ENCODE results near the gene CNTNAP2.

CNTNAP2 gene

GRCh38 chr7:146548816-146549215 lies 432.2 kb downstream of the CNTNAP2 start:
- in situ Hi-C loops (cut with HindIII; ENCODE audit: low sequenced_read_pairs): no loop called here

DNA sequence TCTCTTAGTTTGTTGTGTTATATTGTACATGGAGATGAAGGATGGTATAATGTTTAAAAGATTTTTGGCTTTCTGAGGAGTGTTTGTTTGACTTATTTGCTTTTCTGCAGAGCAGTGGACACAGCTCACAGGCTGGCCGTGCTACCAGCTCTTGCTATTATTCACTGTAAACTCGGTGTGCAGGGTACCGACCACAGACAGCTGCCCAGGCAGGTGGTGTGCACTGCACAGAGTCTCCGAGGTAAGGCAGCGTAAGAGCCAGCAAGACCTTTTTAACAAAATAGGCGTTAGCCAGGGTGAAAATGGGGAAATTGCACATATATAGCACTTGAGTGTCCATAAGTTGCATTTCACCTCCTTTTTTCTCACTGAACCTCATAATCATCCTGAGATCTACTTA lies 438.0 kb downstream of the CNTNAP2 start:
- in situ Hi-C loops (cut with HindIII; ENCODE audit: low sequenced_read_pairs): no loop called here

DNA sequence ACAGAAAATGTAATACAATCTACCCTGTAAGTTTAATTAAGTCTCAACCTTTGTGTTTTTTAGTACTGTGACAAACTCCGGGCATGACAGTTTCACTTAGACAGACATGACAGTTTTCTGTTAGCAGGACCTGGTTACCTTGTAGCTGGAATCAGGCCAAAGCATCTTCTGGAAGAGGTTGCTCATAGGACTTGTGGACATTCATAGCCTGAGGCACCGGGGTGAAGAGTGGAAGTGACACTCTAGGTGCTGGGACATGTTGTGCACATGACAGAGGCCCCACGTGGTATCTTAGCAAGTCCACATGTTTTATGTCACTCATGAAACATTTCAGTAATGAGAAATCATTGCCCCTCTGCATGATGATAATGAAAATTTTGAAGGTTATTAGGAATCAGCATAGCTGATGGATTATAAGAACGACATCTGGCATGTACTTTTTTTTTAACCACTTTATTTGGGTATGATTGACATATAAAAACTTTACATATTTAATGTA lies 441.4 kb downstream of the CNTNAP2 start:
- in situ Hi-C loops (cut with HindIII; ENCODE audit: low sequenced_read_pairs): no loop called here

DNA sequence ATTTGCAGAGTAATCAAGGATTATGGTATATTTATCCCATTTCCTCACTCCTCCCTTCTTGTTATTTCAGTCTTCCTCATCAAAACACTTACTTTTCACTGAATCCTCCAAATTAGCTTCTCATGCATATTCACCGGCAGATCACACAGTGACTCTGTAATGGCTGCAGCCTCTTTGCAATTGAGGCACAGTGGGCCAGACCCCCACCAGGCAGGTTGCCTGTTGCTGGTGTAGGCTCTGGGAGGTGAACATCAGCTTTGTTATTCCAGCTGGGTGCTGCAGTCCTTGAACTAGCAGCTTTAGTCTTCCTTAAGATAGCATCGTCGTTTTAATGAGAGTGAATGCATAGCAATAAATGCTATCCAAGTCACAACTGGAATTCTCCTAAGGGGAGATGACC lies 449.3 kb downstream of the CNTNAP2 start:
- in situ Hi-C loops (cut with HindIII; ENCODE audit: low sequenced_read_pairs): no loop called here

DNA sequence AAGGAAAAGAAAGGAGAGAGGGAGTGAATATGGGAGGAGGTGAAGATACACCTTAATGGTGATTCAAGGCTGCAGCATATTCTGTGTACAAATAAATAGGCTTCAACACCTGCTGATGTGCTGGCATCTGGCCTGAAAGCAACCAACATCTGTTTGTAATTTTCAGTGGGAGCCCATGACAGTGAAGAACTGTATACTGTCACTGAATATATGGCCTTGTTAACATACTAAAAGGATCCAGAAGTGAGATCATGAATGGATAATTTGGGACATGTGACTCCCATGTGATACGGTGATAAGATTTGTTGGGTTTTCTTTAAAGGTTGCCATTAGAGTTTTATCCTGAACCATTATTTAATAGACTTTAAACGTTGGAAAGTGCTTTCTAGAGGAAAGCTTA lies 459.3 kb downstream of the CNTNAP2 start:
- in situ Hi-C loops (cut with HindIII; ENCODE audit: low sequenced_read_pairs): no loop called here

DNA sequence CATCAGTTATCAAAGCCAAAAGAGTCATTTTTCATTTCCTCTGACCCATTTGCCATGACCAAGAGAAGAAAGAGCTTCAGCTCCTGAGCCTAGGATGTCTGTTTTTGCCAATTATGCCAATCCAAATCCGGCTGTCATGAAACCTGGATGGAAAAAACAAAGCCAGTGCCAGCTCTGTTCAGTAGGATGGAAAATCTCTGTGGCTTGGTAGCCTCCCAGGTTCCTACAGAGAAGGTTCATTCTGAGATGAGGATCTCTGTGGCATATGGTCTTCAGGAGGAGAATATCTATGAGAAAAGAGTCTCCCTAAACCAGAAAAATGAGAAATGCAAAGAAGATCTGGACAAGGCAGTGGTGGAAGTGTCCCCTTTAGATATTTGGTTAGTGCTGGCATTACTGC lies 475.4 kb downstream of the CNTNAP2 start:
- in situ Hi-C loops (cut with HindIII; ENCODE audit: low sequenced_read_pairs): no loop called here

GRCh38 chr7:146606628-146607027 lies 490.0 kb downstream of the CNTNAP2 start:
- in situ Hi-C loops (cut with HindIII; ENCODE audit: low sequenced_read_pairs): no loop called here

- in situ Hi-C loops (cut with HindIII; ENCODE audit: low sequenced_read_pairs): no loop called here
Observed at GRCh38 chr7:146619641-146620040, 503.0 kb downstream of the CNTNAP2 start.

DNA sequence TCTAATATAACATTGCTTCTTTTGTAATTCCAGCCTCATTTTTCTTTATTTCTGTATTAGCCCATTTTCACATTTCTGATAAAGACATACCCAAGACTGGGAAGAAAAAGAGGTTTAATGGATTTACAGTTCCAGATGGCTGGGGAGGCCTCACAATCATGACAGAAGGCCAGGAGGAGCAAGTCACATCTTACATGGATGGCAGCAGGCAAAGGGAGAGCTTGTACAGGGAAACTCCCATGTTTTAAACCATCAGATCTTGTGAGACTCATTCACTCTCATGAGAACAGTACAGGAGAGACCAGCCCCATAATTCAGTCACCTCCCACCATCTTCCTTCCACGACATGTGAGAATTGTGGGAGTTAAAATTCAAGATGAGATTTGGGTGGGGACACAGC lies 510.3 kb downstream of the CNTNAP2 start:
- in situ Hi-C loops (cut with HindIII; ENCODE audit: low sequenced_read_pairs): no loop called here

DNA sequence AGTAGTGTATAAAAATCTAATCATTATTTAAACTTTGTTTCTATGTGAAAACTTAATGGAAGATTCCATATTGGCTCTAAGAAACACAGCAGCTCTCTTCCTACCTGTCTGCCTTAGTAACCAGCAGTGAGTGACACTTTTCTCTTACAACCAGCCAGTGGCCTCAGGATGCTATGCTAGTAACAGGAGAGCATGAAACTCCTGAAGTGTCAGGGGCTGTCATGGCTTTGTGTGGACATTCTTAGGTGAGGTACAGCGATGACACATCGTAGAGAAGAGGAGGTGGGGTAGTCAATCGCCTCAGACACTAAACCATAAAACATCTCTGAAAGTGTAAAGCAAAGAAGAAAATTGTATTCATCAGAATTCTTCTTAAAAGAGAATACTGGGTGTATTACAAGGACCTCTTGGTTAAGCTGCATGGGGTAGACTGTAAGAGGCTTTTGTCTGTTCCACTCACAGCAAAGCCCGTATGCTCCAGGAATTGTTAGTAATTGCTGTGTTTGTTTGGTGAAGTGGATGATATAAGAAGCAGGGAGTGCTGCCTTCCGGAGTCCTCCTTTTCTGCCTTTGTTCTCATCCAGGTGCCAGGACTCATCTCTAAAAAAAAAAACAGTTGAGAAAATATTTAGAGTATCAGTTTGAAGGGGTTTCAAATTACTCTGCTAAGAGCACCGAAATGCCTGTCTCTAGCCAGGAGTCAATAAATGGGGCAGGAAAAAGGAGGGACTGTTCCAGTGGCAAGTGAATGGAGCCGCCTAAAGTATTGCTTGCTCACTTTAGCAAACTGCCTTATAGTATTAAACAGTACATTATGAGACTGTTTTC lies 518.8 kb downstream of the CNTNAP2 start:
- in situ Hi-C loops (cut with HindIII; ENCODE audit: low sequenced_read_pairs): no loop called here

GRCh38 chr7:146636033-146636356 lies 519.4 kb downstream of the CNTNAP2 start:
- in situ Hi-C loops (cut with HindIII; ENCODE audit: low sequenced_read_pairs): no loop called here

GRCh38 chr7:146636581-146636980 lies 520.0 kb downstream of the CNTNAP2 start:
- in situ Hi-C loops (cut with HindIII; ENCODE audit: low sequenced_read_pairs): no loop called here

DNA sequence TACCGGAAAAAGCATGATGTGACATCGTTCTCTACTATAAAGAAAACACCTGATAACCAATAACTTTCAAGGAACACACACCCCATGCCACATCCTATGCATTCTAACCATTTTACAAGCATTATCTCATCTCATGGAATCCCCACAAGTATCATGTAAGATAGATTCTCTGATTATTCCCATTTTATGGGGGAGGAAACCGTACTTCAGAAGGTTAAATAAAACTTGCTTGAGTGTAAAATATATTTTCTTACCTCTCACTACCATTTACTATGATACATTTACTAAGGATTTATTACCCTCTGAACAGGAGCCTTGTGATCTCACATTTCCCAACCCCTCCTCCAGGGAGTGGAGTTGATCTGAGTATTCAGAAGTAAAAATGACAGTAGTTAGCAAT lies 522.7 kb downstream of the CNTNAP2 start:
- in situ Hi-C loops (cut with HindIII; ENCODE audit: low sequenced_read_pairs): no loop called here

GRCh38 chr7:146641491-146641890 lies 524.9 kb downstream of the CNTNAP2 start:
- in situ Hi-C loops (cut with HindIII; ENCODE audit: low sequenced_read_pairs): no loop called here

DNA sequence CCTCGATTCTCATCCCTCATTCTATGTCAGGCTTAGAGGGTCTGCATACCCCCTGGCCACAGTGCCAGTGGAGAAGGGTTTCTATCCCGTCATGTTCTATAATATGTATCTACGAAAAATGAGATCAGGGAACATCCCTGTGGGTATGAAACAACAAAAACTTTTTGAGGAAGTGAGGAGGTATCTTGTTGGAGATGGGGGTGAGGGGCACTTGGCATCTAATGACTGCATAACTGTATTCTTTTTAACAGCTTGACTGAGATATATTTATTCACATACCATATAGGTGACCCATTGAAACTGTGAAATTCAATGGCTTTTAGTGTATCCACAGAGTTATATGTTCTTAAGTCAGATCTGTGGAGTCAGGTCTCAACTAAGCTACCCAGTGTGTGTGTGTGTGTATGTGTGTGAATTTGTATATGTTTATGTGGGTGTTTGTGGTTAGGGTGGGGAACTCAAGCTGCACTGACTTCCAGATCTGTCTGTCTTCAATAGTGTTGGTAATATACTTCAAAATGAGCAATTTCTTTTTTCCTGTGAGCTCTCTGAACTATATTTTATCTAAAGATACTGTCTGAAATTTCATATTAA lies 528.9 kb downstream of the CNTNAP2 start:
- in situ Hi-C loops (cut with HindIII; ENCODE audit: low sequenced_read_pairs): no loop called here

GRCh38 chr7:146647445-146647844 lies 530.8 kb downstream of the CNTNAP2 start:
- in situ Hi-C loops (cut with HindIII; ENCODE audit: low sequenced_read_pairs): no loop called here

DNA sequence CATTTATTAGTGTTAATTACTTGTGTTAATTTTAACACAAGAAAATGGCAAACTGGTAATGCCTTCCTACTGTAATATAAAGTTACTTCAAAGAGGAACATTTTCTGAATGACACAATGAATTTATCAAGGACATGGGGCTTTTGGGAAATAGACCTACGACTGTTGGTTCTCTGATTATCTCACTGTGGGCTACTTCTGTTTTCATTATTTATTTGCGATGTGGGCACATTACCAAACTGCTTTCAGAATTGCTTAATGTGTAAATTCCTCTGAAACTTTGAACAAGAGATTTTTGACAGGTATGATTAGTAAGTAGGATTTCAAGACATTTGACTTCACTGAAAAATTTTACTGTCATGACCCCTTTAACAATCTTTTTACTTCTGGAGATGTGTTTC lies 535.6 kb downstream of the CNTNAP2 start:
- in situ Hi-C loops (cut with HindIII; ENCODE audit: low sequenced_read_pairs): no loop called here

GRCh38 chr7:146654048-146654447 lies 537.4 kb downstream of the CNTNAP2 start:
- in situ Hi-C loops (cut with HindIII; ENCODE audit: low sequenced_read_pairs): no loop called here

GRCh38 chr7:146655928-146656797 lies 539.6 kb downstream of the CNTNAP2 start:
- in situ Hi-C loops (cut with HindIII; ENCODE audit: low sequenced_read_pairs): no loop called here

DNA sequence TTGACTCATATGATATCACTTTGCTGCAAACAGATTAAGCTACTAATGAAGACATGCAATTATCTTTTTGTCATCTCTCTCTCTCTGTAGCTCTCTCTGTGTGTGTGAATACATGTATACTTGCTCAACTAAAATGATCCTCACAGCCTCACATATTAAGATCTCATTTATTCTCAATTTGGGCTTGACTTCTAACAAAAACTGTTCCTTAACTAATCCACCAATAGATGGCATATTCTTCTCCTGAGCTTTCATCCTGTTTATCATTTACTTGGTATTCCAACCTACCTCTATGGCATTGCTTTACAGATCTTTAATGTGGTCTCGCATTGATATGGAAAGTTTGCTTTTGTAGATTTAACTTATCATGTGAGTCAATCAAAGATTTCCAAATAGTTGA lies 540.4 kb downstream of the CNTNAP2 start:
- in situ Hi-C loops (cut with HindIII; ENCODE audit: low sequenced_read_pairs): no loop called here

DNA sequence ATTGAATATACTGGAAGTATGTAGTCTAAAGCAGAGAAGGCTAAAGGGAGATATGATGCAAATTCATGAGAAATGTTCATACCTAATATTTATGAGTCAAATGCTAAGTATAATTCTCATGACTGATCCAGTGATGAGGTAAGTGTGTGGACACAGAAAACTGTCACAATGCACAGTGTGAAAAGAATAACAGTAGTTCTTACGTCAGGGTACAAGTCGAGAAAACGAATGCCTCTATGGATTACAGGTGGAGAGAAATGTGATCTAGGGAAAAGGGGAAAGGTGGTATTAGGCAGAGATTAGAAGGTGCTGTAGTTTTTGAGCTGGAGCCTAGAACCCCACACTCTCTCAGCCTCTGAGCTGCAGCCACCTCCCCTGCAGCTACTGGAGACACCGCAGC lies 542.0 kb downstream of the CNTNAP2 start:
- in situ Hi-C loops (cut with HindIII; ENCODE audit: low sequenced_read_pairs): no loop called here

DNA sequence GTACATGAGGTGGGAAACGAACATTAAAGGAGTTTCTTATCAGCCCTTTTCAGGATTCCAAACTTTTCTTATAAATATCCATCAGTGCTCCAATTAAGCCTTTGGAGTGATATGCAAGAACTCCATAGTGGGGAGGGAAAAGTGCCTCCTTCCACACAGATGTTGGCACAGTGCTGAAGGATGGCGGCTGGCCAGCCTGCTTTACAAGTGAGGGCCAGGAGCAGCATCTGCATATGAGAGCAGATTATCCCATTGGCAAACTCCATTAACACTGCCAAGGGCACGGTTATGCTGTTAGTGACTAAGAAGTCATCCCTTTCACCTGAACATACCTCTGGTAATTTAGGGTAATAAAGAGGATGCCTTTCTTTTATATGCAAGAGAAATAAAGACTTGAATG lies 543.1 kb downstream of the CNTNAP2 start:
- in situ Hi-C loops (cut with HindIII; ENCODE audit: low sequenced_read_pairs): no loop called here

Measured in endothelial cell of hepatic sinusoid (primary cell).